Uterus (tissue), 4 donors: ENCODE data around the gene CFAP73. TPM values are rescaled to one million over a fixed set of nuclear protein-coding genes. Genes with fewer than 3 reads are reported as not detected.

Experiments
- DNase-seq, 2 donors: peaks; one replicate each; pipeline ENCODE4 v3.0.0-alpha.2; 2019 to 2020
- H3K27ac ChIP-seq, 2 donors: fragments of 200-600 bp; sonication (generic); 1 replicate in 1 of 2; 2 replicates in 1 of 2; pipeline ENCODE4 v1.5.1; 2016 to 2018
- H3K27me3 ChIP-seq, 2 donors: fragments of 200-600 bp; sonication (generic); one replicate each; pipeline ENCODE4 v1.5.1; 2018 to 2019; ENCODE audit warnings: control low read depth in 1 of 2
- H3K36me3 ChIP-seq, 2 donors: fragments of 200-600 bp; sonication (generic); one replicate each; pipeline ENCODE4 v1.5.1; 2019; ENCODE audit warnings: control low read depth in 1 of 2
- H3K4me1 ChIP-seq, 2 donors: fragments of 200-600 bp; sonication (generic); one replicate each; pipeline ENCODE4 v1.5.1; 2018 to 2019; ENCODE audit warnings: control low read depth in 1 of 2
- H3K4me3 ChIP-seq, 2 donors: fragments of 200-600 bp; sonication (generic); 1 replicate in 1 of 2; 2 replicates in 1 of 2; pipeline ENCODE4 v1.5.1; 2018 to 2019; ENCODE audit warnings: mild to moderate bottlenecking in 1 of 2
- H3K9me3 ChIP-seq, 2 donors: fragments of 200-600 bp; sonication (generic); one replicate each; pipeline ENCODE4 v1.5.1; 2019; ENCODE audit warnings: control low read depth in 1 of 2
- POLR2A ChIP-seq, 2 donors: fragments of 450-650 bp; IDR thresholded peaks; one replicate each; pipeline ENCODE4 v1.6.1; 2016; ENCODE audit warnings: antibody characterized with exemption in 2 of 2, mild to moderate bottlenecking in 1 of 2, moderate library complexity in 1 of 2
- intact Hi-C: fragments of 100-400 bp; cut with DNase I; formaldehyde crosslinking; loops from one replicate; pipeline ENCODE4 v1.15.1; 2023; ENCODE audit warnings: low total_unique reads
- total RNA-seq, 4 donors: library from RNA; depleted of rRNA in 3 of 4; stranded (reverse); fragments of >200 nt in 3 of 4; gene quantifications; one replicate each; pipeline versions ENCODE4 v1.1.0 to v1.2.4, GENCODE V29; 2014 to 2023
- TF ChIP-seq, protein P1 (sequence below), 4 experiments: fragments of 200-600 bp in 2 of 4; fragments of 450-650 bp in 2 of 4; sonication (generic) in 2 of 4; IDR thresholded peaks; one replicate each; pipeline ENCODE4 v1.5.1; 2016 to 2019; ENCODE audit warnings: antibody characterized with exemption in 4 of 4, mild to moderate bottlenecking in 2 of 4, moderate library complexity in 1 of 4
- donor health status: DM: yes; HTN: yes; CAD: no.

The CFAP73 gene
- total RNA-seq, 4 donors from 2014 or later = 0.67 to 2.6 TPM; not detected in 2

DNA sequence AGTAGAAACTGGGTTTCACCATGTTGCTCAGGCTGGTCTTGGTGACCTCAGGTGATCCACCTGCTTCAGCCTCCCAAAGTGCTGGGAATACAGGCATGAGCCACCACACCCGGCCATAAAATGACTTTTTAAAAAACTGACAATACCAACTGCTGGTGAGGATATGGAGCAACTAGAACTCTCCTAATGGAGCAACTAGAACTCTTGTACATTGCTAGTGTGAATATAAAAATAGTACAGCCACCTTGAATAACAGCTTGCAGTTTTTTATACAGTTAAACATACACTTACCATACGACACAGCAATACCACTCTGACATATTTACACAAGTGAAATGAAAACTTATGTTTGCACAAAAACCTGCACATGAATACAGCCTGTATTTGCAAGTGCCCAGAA lies 2.5 kb upstream of the CFAP73 start:
- H3K4me3 ChIP-seq = no peak overlapping the region
- intact Hi-C loops = no loop called here
- no peak for DNase-seq
- TF ChIP-seq, protein P1, sequence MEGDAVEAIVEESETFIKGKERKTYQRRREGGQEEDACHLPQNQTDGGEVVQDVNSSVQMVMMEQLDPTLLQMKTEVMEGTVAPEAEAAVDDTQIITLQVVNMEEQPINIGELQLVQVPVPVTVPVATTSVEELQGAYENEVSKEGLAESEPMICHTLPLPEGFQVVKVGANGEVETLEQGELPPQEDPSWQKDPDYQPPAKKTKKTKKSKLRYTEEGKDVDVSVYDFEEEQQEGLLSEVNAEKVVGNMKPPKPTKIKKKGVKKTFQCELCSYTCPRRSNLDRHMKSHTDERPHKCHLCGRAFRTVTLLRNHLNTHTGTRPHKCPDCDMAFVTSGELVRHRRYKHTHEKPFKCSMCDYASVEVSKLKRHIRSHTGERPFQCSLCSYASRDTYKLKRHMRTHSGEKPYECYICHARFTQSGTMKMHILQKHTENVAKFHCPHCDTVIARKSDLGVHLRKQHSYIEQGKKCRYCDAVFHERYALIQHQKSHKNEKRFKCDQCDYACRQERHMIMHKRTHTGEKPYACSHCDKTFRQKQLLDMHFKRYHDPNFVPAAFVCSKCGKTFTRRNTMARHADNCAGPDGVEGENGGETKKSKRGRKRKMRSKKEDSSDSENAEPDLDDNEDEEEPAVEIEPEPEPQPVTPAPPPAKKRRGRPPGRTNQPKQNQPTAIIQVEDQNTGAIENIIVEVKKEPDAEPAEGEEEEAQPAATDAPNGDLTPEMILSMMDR (IDR thresholded peaks at IDR 0.05) = no peak
- no peak for TF ChIP-seq POLR2A (IDR thresholded peaks at IDR 0.05)
- no peak overlapping the region for H3K27ac ChIP-seq
- no peaks in the 10 kb centered on the region for H3K9me3 ChIP-seq
- no peaks in the 10 kb centered on the region for H3K4me1 ChIP-seq
- H3K36me3 ChIP-seq = no peaks in the 10 kb centered on the region
- peaks cover under 1 to 4% of the 10 kb centered on the region in 2 donors for H3K27me3 ChIP-seq

DNA sequence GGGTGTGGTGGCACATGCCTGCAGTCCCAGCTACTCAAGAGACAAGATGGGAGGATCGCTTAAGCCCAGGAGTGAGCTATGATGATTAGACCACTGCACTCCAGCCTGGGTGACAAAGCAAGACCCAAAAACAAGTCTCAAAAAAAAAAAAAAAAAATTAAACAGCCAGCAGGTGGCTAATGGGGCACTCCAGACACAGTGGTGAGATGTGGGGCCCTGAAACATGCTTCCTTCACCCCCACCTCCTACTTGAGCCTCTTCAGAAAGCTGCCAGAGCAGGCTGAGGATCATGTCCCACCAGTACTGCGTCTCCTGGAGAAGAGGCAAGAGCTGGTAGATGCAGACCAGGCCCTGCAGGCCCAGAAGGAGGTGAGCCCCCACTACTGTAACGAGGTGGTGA lies 2.1 kb downstream of the CFAP73 start:
- TF ChIP-seq, protein P1 (IDR thresholded peaks at IDR 0.05) = no peak
- TF ChIP-seq POLR2A (IDR thresholded peaks at IDR 0.05) = no peak
- DNase-seq = no peak
- no peak overlapping the region for H3K27ac ChIP-seq
- H3K9me3 ChIP-seq = no peaks in the 10 kb centered on the region
- H3K4me1 ChIP-seq = peaks cover 0 to 12% of the 10 kb centered on the region in 2 donors
- no peaks in the 10 kb centered on the region for H3K36me3 ChIP-seq
- no peak overlapping the region for H3K4me3 ChIP-seq
- intact Hi-C loops = no loop called here
- peaks cover 8 to 13% of the 10 kb centered on the region in 2 donors for H3K27me3 ChIP-seq

DNA sequence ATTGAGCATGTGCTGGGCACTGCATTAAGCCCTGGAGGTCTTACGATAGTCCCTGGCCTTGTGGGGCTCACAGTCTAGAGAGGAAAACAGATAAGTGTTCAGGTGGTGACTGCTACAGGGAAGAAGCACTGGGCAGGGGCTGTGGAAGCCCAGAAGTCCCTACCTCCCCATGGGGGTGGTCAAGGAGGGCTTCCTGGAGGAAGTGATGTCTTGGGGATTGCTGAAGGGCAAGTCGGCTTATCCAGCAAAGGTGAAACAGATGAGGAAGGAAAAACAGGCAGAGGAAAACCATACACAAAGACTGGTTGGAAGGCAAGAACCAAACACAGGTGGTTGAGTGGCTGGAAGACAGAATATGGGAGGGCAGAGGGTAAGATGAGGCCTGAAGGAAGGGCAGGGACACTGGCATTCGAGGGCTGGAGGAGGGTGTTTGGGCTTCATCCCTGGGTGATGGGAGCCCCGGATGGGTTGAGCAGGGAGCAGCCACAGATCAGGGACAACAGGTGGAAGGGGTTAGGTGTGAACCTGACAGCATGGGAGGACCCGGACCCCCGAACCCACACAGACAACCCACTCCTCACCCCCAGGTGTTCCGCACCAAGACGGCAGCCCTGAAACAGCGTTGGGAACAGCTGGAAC lies 2.8 kb downstream of the CFAP73 start:
- no peaks in the 10 kb centered on the region for H3K36me3 ChIP-seq
- TF ChIP-seq, protein P1 (IDR thresholded peaks at IDR 0.05) = no peak
- TF ChIP-seq POLR2A (IDR thresholded peaks at IDR 0.05) = no peak
- H3K4me1 ChIP-seq = peaks cover 0 to 12% of the 10 kb centered on the region in 2 donors
- H3K27ac ChIP-seq = no peak overlapping the region
- no peaks in the 10 kb centered on the region for H3K9me3 ChIP-seq
- H3K4me3 ChIP-seq = peak overlapping the region in 1 of 2 donors; percentile 28
- peaks cover 8 to 13% of the 10 kb centered on the region in 2 donors for H3K27me3 ChIP-seq
- DNase-seq = no peak
- intact Hi-C loops = no loop called here

DNA sequence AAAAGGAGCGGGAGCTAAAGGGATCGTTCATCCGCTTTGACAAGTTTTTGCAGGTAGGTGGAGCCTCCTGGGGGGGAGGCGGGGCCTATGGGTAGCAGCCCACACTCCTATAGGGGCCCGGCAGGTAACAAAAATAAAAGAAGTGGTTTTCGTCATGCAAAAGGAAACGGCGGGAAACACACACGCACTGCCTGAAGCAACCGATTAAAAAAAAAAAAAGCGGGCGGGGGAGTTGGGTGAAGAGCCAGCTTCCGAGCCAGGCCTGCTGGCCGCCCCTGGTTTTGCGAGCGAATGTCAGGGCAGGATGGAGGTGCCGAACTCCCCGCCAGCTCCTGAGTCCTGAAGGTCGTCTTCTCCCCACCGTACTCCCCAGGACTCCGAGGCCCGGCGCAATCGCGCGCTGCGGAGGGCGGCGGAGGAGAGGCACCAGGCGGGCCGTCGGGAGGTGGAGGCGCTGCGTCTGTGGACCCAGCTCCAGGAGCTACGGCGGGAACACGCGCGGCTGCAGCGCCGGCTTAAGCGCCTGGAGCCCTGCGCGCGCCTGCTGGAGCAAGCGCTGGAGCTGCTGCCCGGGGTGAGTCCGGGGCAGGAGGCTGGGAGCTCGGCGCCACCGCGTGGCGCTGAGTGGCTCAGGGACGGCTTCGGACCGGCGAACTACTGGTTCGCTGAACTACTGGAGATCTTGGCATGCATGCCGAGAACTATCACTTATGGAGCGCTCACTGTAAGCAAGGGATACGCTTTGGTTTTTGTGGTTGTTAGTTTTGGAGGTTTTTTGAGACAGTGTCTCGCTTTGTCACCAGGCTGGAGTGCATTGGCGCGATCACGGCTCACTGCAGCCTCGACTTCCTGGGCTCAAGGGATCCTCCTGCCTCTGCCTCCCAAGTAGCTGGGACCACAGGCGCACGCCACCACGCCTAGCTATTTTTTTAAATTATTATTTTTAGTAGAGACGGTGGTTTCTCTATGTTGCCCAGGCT lies 3.6 kb downstream of the CFAP73 start:
- peaks cover 8 to 13% of the 10 kb centered on the region in 2 donors for H3K27me3 ChIP-seq
- intact Hi-C loops = no loop called here

More for the DNA sequence above, 3.6 kb downstream of the CFAP73 start:
- H3K9me3 ChIP-seq = no peaks in the 10 kb centered on the region
- H3K4me3 ChIP-seq = peak overlapping the region; percentile 0 to 28
- peak in 1 of 2 donors; percentile 43 for DNase-seq
- H3K36me3 ChIP-seq = no peaks in the 10 kb centered on the region
- TF ChIP-seq, protein P1 (IDR thresholded peaks at IDR 0.05) = peak in 2 of 4 experiments; percentile 12 to 38
- no peak for TF ChIP-seq POLR2A (IDR thresholded peaks at IDR 0.05)
- H3K4me1 ChIP-seq = peaks cover 0 to 12% of the 10 kb centered on the region in 2 donors
- no peak overlapping the region for H3K27ac ChIP-seq
